ENCODE measurements around the gene UGGT2.

UGGT2 gene

GRCh38 chr13:95788100-95788463, 265.1 kb downstream of the UGGT2 start:
- H3K27ac ChIP-seq = no peak overlapping the region
- TF ChIP-seq, protein P1, sequence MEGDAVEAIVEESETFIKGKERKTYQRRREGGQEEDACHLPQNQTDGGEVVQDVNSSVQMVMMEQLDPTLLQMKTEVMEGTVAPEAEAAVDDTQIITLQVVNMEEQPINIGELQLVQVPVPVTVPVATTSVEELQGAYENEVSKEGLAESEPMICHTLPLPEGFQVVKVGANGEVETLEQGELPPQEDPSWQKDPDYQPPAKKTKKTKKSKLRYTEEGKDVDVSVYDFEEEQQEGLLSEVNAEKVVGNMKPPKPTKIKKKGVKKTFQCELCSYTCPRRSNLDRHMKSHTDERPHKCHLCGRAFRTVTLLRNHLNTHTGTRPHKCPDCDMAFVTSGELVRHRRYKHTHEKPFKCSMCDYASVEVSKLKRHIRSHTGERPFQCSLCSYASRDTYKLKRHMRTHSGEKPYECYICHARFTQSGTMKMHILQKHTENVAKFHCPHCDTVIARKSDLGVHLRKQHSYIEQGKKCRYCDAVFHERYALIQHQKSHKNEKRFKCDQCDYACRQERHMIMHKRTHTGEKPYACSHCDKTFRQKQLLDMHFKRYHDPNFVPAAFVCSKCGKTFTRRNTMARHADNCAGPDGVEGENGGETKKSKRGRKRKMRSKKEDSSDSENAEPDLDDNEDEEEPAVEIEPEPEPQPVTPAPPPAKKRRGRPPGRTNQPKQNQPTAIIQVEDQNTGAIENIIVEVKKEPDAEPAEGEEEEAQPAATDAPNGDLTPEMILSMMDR (conservative IDR thresholded peaks at IDR 0.05; ENCODE audit: low read depth, low read length) = no peak
- no peaks in the 10 kb centered on the region for H3K79me2 ChIP-seq (ENCODE audit: insufficient read depth, low read depth)
- peaks cover 3% of the 10 kb centered on the region; the same call in 1 of the 2 replicates for H3K36me3 ChIP-seq (ENCODE audit: insufficient read depth)
- no peaks in the 10 kb centered on the region for H4K20me1 ChIP-seq (ENCODE audit: insufficient read depth)
- H2AFZ ChIP-seq (ENCODE audit: low read depth) = no peak overlapping the region
- peaks cover 15% of the 10 kb centered on the region for H3K4me1 ChIP-seq (ENCODE audit: low read depth, poor library complexity, severe bottlenecking)
- H3K9ac ChIP-seq = no peak overlapping the region
- H3K27me3 ChIP-seq (ENCODE audit: insufficient read depth, low read depth) = no peaks in the 10 kb centered on the region
- H3K4me3 ChIP-seq (IDR thresholded peaks at IDR 0.05; ENCODE audit: insufficient read depth, low read depth, low read length) = no peak overlapping the region
- no peak overlapping the region for H3K4me2 ChIP-seq

DNA sequence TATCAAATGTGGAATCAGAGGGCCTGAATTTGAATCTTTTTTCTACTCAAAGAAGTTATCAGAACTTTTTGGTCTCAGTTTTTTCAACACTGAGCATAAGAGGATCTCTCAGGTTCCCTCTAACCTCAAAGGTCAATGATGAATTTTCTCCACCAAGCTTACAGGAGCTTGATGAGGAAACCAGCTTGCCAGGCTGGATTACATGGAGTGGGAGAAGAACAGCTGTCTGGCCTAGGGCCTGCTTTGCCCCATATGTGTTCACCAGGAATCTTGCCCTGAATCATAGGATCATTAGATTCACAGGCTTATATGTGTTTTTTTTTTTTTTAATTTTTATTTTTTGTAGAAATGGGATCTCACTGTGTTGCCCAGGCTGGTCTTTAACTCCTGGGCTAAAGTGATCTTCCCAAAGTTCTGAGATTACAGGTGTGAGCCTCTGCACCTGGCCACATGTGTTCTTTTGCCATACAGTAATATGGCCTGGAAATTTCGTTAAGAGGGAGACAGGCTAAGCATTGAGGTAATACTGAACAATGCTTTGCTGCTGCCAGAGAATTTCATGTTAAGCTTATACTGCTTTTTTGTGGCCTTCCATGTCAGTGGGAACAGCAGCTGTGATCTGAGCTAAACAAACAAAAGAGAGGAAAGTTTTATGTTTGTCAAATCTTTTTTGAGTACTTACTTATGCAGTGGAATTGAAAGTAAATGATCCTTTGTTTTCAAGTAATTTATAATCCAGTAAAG, 265.7 kb downstream of the UGGT2 start:
- H3K27me3 ChIP-seq (ENCODE audit: insufficient read depth, low read depth) = no peaks in the 10 kb centered on the region

DNA sequence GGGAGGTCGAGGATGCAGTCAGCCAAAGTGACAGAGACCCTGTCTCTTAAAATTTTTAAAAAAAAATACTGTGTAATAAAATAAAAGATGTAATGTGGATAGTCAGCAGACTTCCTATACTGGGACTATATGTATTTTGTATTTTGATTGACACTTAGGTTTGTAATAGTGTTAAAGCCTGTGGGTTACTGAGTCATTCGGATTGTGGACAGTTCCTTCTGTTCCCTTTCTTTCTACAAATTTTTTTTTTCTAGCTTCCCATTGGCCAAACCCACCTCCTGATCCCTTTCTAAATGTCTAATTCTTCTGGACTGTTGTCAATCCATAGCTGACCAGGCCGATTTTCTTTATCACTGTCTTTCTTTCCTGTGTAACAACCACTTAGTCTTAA, 268.3 kb downstream of the UGGT2 start:
- H3K27me3 ChIP-seq (ENCODE audit: insufficient read depth, low read depth) = no peaks in the 10 kb centered on the region
- no peaks in the 10 kb centered on the region for H3K4me1 ChIP-seq (ENCODE audit: low read depth, poor library complexity, severe bottlenecking)
- H3K36me3 ChIP-seq (ENCODE audit: insufficient read depth) = no peaks in the 10 kb centered on the region
- no peaks in the 10 kb centered on the region for H4K20me1 ChIP-seq (ENCODE audit: insufficient read depth)
- no peak overlapping the region for H3K9ac ChIP-seq
- no peak overlapping the region for H2AFZ ChIP-seq (ENCODE audit: low read depth)
- TF ChIP-seq, protein P1 (conservative IDR thresholded peaks at IDR 0.05; ENCODE audit: low read depth, low read length) = no peak
- H3K27ac ChIP-seq = no peak overlapping the region
- H3K4me3 ChIP-seq (IDR thresholded peaks at IDR 0.05; ENCODE audit: insufficient read depth, low read depth, low read length) = no peak overlapping the region
- H3K4me2 ChIP-seq = no peak overlapping the region
- no peaks in the 10 kb centered on the region for H3K79me2 ChIP-seq (ENCODE audit: insufficient read depth, low read depth)

More for the DNA sequence above, 265.7 kb downstream of the UGGT2 start:
- Histone ChIP-seq H3K79me2 (ENCODE audit: insufficient read depth, low read depth) (no peaks in the 10 kb centered on the region), H3K4me3 (IDR thresholded peaks at IDR 0.05; ENCODE audit: insufficient read depth, low read depth, low read length) (no peak overlapping the region), H3K27ac (no peak overlapping the region), H3K36me3 (ENCODE audit: insufficient read depth) (peaks cover 3% of the 10 kb centered on the region; the same call in 1 of the 2 replicates), H3K4me2 (no peak overlapping the region), H4K20me1 (ENCODE audit: insufficient read depth) (no peaks in the 10 kb centered on the region), H2AFZ (ENCODE audit: low read depth) (no peak overlapping the region), H3K4me1 (ENCODE audit: low read depth, poor library complexity, severe bottlenecking) (peaks cover 9% of the 10 kb centered on the region), H3K9ac (no peak overlapping the region)
- TF ChIP-seq, protein P1 (conservative IDR thresholded peaks at IDR 0.05; ENCODE audit: low read depth, low read length) = no peak

DNA sequence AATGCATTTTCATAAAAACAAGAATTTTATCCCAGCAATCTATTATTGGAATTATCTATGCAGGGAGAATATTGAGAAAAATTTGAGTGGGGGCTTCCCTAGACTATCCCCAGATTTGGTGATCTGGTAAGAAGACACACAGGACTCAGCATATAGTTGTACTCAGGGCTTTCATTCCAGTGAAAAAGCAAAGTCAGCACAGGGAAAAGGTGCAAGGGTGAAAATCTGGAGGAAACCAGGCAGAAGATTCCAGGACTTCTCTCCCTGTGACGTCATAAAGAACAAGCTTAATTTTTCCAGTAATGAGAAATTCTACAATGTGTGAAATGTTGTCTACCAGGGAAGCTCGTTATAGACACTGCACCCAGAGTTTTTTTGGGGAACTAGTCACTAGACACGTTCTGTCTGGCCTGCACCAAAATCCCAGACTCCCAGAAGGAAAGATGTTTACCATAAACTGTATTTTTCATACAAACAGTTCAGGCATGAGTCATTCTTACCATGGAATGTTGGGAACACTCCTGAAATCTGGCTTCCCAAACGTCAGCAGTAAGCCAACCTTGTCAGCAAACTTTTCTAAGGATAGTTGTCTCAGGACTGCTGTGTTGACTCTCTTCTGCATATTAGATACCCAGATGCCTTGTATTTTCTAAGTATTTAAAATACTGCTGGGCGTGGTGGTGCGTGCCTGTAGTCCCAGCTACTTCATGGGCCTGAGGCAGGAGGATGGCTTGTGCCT, 268.9 kb downstream of the UGGT2 start:
- H3K4me1 ChIP-seq (ENCODE audit: low read depth, poor library complexity, severe bottlenecking) = no peaks in the 10 kb centered on the region
- H3K9ac ChIP-seq = no peak overlapping the region
- no peak overlapping the region for H3K4me2 ChIP-seq
- no peaks in the 10 kb centered on the region for H3K36me3 ChIP-seq (ENCODE audit: insufficient read depth)
- no peaks in the 10 kb centered on the region for H3K27me3 ChIP-seq (ENCODE audit: insufficient read depth, low read depth)
- TF ChIP-seq, protein P1 (conservative IDR thresholded peaks at IDR 0.05; ENCODE audit: low read depth, low read length) = no peak
- H3K27ac ChIP-seq = no peak overlapping the region
- no peaks in the 10 kb centered on the region for H4K20me1 ChIP-seq (ENCODE audit: insufficient read depth)
- H3K4me3 ChIP-seq (IDR thresholded peaks at IDR 0.05; ENCODE audit: insufficient read depth, low read depth, low read length) = no peak overlapping the region
- no peak overlapping the region for H2AFZ ChIP-seq (ENCODE audit: low read depth)
- no peaks in the 10 kb centered on the region for H3K79me2 ChIP-seq (ENCODE audit: insufficient read depth, low read depth)
